ENCODE measurements around the gene C2orf76.

C2orf76 gene

DNA sequence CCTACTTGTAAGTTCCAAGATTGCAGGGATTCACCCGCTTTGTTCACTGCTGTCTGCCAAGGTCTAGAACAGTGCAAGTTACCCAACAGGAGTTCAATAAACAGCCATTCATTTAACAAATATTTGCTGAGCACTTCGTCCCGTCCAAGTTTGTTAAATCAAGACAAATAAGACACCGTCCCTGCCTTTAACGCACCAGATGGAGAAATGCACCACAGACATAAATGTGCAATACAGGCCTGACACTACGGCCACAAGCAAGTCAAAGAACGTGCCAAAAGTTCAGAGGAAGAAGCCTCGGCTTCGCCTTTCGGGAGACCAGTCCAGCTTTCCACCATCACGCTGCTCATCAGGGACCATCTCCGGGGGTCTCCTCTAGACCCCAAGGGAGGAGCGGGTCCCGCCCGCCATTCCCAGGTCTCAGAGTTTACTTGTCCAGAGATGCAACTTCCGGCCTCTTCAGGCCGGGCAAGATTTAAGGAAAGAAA is 429 bp downstream of the C2orf76 start:
- peaks cover 19 to 29% of the 10 kb centered on the region in 2 donors for H3K36me3 ChIP-seq (ENCODE audit: control insufficient read depth in 1 of 2, insufficient read depth in 2 of 2, low read length in 2 of 2)
- peak overlapping the region; percentile 72 for H3K27ac ChIP-seq (ENCODE audit: low read depth, low read length)
- H3K4me1 ChIP-seq (ENCODE audit: control insufficient read depth in 1 of 2, insufficient read depth in 2 of 2, low read length in 2 of 2) = peaks cover 28 to 33% of the 10 kb centered on the region in 2 donors
- H3K4me3 ChIP-seq (ENCODE audit: low read depth in 1 of 2, low read length in 2 of 2) = peak overlapping the region; percentile 84 to 95
- H3K27me3 ChIP-seq (ENCODE audit: control insufficient read depth in 1 of 2, insufficient read depth in 2 of 2, low read length in 2 of 2) = no peaks in the 10 kb centered on the region
- no peaks in the 10 kb centered on the region for H3K9me3 ChIP-seq (ENCODE audit: control insufficient read depth in 1 of 2, low read length in 2 of 2)
- peak overlapping the region; percentile 75 to 86 for H3K9ac ChIP-seq (ENCODE audit: low read depth in 1 of 2, low read length in 2 of 2)

DNA sequence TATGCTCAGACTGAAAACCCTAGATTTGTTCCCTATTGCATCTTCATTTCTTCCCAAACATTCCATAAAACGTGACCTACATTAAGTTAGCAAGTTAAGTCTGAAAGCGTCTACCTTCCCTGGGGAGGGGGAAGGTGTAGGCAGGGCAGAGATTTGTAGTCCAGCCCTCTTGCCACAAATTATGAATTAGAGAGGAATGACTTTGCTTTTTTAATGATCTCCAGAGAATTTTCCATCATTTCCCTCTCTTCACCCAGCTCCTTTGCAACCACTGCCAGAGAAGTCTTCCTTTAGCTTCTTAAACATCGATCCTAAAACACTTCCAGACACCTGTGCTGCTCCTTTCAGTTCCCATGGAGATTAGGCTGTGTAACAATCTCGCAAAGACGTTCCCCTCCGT is 1.2 kb downstream of the C2orf76 start:
- Histone ChIP-seq H3K27ac (ENCODE audit: low read depth, low read length) (no peak overlapping the region), H3K27me3 (ENCODE audit: control insufficient read depth in 1 of 2, insufficient read depth in 2 of 2, low read length in 2 of 2) (no peaks in the 10 kb centered on the region), H3K36me3 (ENCODE audit: control insufficient read depth in 1 of 2, insufficient read depth in 2 of 2, low read length in 2 of 2) (peaks cover 12 to 22% of the 10 kb centered on the region in 2 donors), H3K4me3 (ENCODE audit: low read depth in 1 of 2, low read length in 2 of 2) (peak overlapping the region; percentile 84 to 95), H3K9ac (ENCODE audit: low read depth in 1 of 2, low read length in 2 of 2) (peak overlapping the region; percentile 75 to 86), H3K4me1 (ENCODE audit: control insufficient read depth in 1 of 2, insufficient read depth in 2 of 2, low read length in 2 of 2) (peaks cover 28 to 33% of the 10 kb centered on the region in 2 donors), H3K9me3 (ENCODE audit: control insufficient read depth in 1 of 2, low read length in 2 of 2) (no peaks in the 10 kb centered on the region)

DNA sequence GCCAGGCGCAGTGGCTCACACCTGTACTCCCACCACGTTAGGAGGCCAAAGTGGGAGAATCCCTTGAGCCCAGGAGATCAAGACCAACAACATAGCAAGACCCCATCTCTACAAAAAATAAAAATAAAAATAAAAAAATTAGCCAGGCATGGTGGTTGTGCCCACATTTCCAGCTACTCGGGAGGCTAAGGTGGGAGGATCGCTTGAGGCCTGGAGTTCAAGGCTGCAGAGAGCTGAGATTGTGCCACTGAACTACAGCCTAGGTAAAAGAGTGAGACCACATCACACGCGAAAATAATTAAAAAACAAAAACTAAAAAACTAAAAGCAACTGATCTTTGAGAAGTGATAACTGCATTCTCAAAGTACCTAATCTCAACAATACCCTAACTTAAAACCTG is 1.8 kb downstream of the C2orf76 start:
- Histone ChIP-seq H3K27me3 (ENCODE audit: control insufficient read depth in 1 of 2, insufficient read depth in 2 of 2, low read length in 2 of 2) (no peaks in the 10 kb centered on the region), H3K4me1 (ENCODE audit: control insufficient read depth in 1 of 2, insufficient read depth in 2 of 2, low read length in 2 of 2) (peaks cover 28 to 31% of the 10 kb centered on the region in 2 donors), H3K9ac (ENCODE audit: low read depth in 1 of 2, low read length in 2 of 2) (no peak overlapping the region), H3K4me3 (ENCODE audit: low read depth in 1 of 2, low read length in 2 of 2) (peak overlapping the region; percentile 14 to 95), H3K36me3 (ENCODE audit: control insufficient read depth in 1 of 2, insufficient read depth in 2 of 2, low read length in 2 of 2) (peaks cover 7 to 15% of the 10 kb centered on the region in 2 donors), H3K9me3 (ENCODE audit: control insufficient read depth in 1 of 2, low read length in 2 of 2) (no peaks in the 10 kb centered on the region), H3K27ac (ENCODE audit: low read depth, low read length) (no peak overlapping the region)

DNA sequence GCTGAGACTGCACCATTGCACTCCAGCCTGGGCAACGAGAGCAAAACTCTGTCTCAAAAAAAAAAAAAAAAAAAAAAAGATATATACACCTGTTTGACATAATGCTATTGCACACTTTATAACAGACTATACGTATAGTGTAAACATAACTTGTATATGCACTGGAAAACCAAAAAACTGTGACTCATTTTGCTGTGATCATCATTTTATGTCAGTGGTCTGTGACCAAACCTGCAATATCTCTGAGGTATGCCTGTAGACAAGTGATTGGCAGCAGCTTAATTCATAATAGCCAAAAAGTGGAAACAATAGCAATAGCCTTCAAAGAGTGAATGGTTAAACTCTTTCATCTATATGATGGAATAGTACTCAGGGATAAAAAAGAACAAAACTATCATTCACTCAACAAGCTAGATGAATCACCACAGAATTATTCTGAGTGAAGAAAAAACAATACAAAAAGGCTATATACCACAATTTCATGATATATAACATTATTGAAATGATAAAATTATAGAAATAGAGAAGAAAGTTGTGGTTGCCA is 6.1 kb downstream of the C2orf76 start:
- H3K4me3 ChIP-seq (ENCODE audit: low read depth in 1 of 2, low read length in 2 of 2) = no peak overlapping the region
- no peaks in the 10 kb centered on the region for H3K27me3 ChIP-seq (ENCODE audit: control insufficient read depth in 1 of 2, insufficient read depth in 2 of 2, low read length in 2 of 2)
- no peaks in the 10 kb centered on the region for H3K36me3 ChIP-seq (ENCODE audit: control insufficient read depth in 1 of 2, insufficient read depth in 2 of 2, low read length in 2 of 2)
- H3K9me3 ChIP-seq (ENCODE audit: control insufficient read depth in 1 of 2, low read length in 2 of 2) = no peaks in the 10 kb centered on the region
- peaks cover 6 to 7% of the 10 kb centered on the region in 2 donors for H3K4me1 ChIP-seq (ENCODE audit: control insufficient read depth in 1 of 2, insufficient read depth in 2 of 2, low read length in 2 of 2)
- no peak overlapping the region for H3K9ac ChIP-seq (ENCODE audit: low read depth in 1 of 2, low read length in 2 of 2)
- H3K27ac ChIP-seq (ENCODE audit: low read depth, low read length) = no peak overlapping the region

DNA sequence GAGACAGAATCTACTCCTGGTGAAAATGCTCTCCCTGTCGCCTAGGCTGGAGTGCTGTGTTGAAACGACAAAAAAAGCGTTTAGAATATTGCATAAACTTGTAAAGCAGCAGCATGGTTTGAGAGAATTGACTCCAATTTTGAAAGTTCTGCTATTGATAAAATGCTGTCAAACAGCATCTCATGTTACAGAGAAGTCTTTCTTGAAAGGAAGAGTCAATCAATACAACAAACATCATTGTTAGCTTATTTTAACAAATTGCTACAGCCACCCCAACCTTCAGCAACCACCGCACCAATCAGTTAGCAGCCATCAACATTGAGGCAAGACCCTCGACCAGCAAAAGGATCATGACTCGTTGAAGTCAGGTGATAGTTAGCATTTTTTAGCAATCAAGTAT is 6.9 kb downstream of the C2orf76 start:
- H3K4me1 ChIP-seq (ENCODE audit: control insufficient read depth in 1 of 2, insufficient read depth in 2 of 2, low read length in 2 of 2) = no peaks in the 10 kb centered on the region
- no peaks in the 10 kb centered on the region for H3K27me3 ChIP-seq (ENCODE audit: control insufficient read depth in 1 of 2, insufficient read depth in 2 of 2, low read length in 2 of 2)
- H3K4me3 ChIP-seq (ENCODE audit: low read depth in 1 of 2, low read length in 2 of 2) = no peak overlapping the region
- H3K36me3 ChIP-seq (ENCODE audit: control insufficient read depth in 1 of 2, insufficient read depth in 2 of 2, low read length in 2 of 2) = no peaks in the 10 kb centered on the region
- no peak overlapping the region for H3K9ac ChIP-seq (ENCODE audit: low read depth in 1 of 2, low read length in 2 of 2)
- no peak overlapping the region for H3K27ac ChIP-seq (ENCODE audit: low read depth, low read length)
- H3K9me3 ChIP-seq (ENCODE audit: control insufficient read depth in 1 of 2, low read length in 2 of 2) = no peaks in the 10 kb centered on the region

GRCh38 chr2:119354860-119355259 is 11.8 kb downstream of the C2orf76 start:
- no peak overlapping the region for H3K9ac ChIP-seq (ENCODE audit: low read depth in 1 of 2, low read length in 2 of 2)
- H3K4me3 ChIP-seq (ENCODE audit: low read depth in 1 of 2, low read length in 2 of 2) = no peak overlapping the region
- H3K36me3 ChIP-seq (ENCODE audit: control insufficient read depth in 1 of 2, insufficient read depth in 2 of 2, low read length in 2 of 2) = no peaks in the 10 kb centered on the region
- no peaks in the 10 kb centered on the region for H3K27me3 ChIP-seq (ENCODE audit: control insufficient read depth in 1 of 2, insufficient read depth in 2 of 2, low read length in 2 of 2)
- H3K9me3 ChIP-seq (ENCODE audit: control insufficient read depth in 1 of 2, low read length in 2 of 2) = no peaks in the 10 kb centered on the region
- H3K27ac ChIP-seq (ENCODE audit: low read depth, low read length) = no peak overlapping the region
- H3K4me1 ChIP-seq (ENCODE audit: control insufficient read depth in 1 of 2, insufficient read depth in 2 of 2, low read length in 2 of 2) = no peaks in the 10 kb centered on the region

- Histone ChIP-seq H3K36me3 (ENCODE audit: control insufficient read depth in 1 of 2, insufficient read depth in 2 of 2, low read length in 2 of 2) (no peaks in the 10 kb centered on the region), H3K27me3 (ENCODE audit: control insufficient read depth in 1 of 2, insufficient read depth in 2 of 2, low read length in 2 of 2) (no peaks in the 10 kb centered on the region), H3K27ac (ENCODE audit: low read depth, low read length) (no peak overlapping the region), H3K9me3 (ENCODE audit: control insufficient read depth in 1 of 2, low read length in 2 of 2) (no peaks in the 10 kb centered on the region), H3K9ac (ENCODE audit: low read depth in 1 of 2, low read length in 2 of 2) (no peak overlapping the region), H3K4me3 (ENCODE audit: low read depth in 1 of 2, low read length in 2 of 2) (no peak overlapping the region), H3K4me1 (ENCODE audit: control insufficient read depth in 1 of 2, insufficient read depth in 2 of 2, low read length in 2 of 2) (no peaks in the 10 kb centered on the region)
These were observed 14.3 kb downstream of the C2orf76 start for GRCh38 chr2:119352357-119352756.

- no peak overlapping the region for H3K9ac ChIP-seq (ENCODE audit: low read depth in 1 of 2, low read length in 2 of 2)
- H3K36me3 ChIP-seq (ENCODE audit: control insufficient read depth in 1 of 2, insufficient read depth in 2 of 2, low read length in 2 of 2) = no peaks in the 10 kb centered on the region
- H3K9me3 ChIP-seq (ENCODE audit: control insufficient read depth in 1 of 2, low read length in 2 of 2) = no peaks in the 10 kb centered on the region
- no peak overlapping the region for H3K27ac ChIP-seq (ENCODE audit: low read depth, low read length)
- no peak overlapping the region for H3K4me3 ChIP-seq (ENCODE audit: low read depth in 1 of 2, low read length in 2 of 2)
- no peaks in the 10 kb centered on the region for H3K4me1 ChIP-seq (ENCODE audit: control insufficient read depth in 1 of 2, insufficient read depth in 2 of 2, low read length in 2 of 2)
- no peaks in the 10 kb centered on the region for H3K27me3 ChIP-seq (ENCODE audit: control insufficient read depth in 1 of 2, insufficient read depth in 2 of 2, low read length in 2 of 2)
These were observed 16.2 kb downstream of the C2orf76 start for GRCh38 chr2:119350311-119350998.

DNA sequence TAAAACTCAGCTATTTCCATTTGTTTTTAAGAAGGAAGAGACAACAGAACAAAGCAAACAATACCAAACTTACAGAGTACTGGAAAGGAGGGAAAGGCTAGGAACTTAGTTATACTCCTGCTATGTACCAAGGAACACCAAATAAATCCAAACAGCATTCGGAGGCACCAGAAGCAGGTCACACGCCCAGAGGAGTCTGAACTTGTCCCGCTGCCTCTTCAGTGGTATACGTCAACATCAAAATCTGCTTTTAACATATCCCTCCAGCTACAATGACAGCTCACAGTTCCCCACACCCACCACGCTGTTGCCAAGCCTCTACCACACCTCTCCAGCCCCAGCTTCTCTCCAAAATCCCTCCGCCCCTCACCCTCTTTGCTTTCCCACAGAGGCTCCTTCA is 17.3 kb downstream of the C2orf76 start:
- no peaks in the 10 kb centered on the region for H3K36me3 ChIP-seq (ENCODE audit: control insufficient read depth in 1 of 2, insufficient read depth in 2 of 2, low read length in 2 of 2)

GRCh38 chr2:119341684-119342083 is 24.9 kb downstream of the C2orf76 start:
- H3K27me3 ChIP-seq (ENCODE audit: control insufficient read depth in 1 of 2, insufficient read depth in 2 of 2, low read length in 2 of 2) = no peaks in the 10 kb centered on the region
- H3K27ac ChIP-seq (ENCODE audit: low read depth, low read length) = no peak overlapping the region
- H3K36me3 ChIP-seq (ENCODE audit: control insufficient read depth in 1 of 2, insufficient read depth in 2 of 2, low read length in 2 of 2) = no peaks in the 10 kb centered on the region
- H3K4me3 ChIP-seq (ENCODE audit: low read depth in 1 of 2, low read length in 2 of 2) = no peak overlapping the region
- no peak overlapping the region for H3K9ac ChIP-seq (ENCODE audit: low read depth in 1 of 2, low read length in 2 of 2)
- H3K4me1 ChIP-seq (ENCODE audit: control insufficient read depth in 1 of 2, insufficient read depth in 2 of 2, low read length in 2 of 2) = no peaks in the 10 kb centered on the region
- no peaks in the 10 kb centered on the region for H3K9me3 ChIP-seq (ENCODE audit: control insufficient read depth in 1 of 2, low read length in 2 of 2)

More for the DNA sequence above, 17.3 kb downstream of the C2orf76 start:
- no peak overlapping the region for H3K9ac ChIP-seq (ENCODE audit: low read depth in 1 of 2, low read length in 2 of 2)
- H3K4me1 ChIP-seq (ENCODE audit: control insufficient read depth in 1 of 2, insufficient read depth in 2 of 2, low read length in 2 of 2) = no peaks in the 10 kb centered on the region
- no peaks in the 10 kb centered on the region for H3K9me3 ChIP-seq (ENCODE audit: control insufficient read depth in 1 of 2, low read length in 2 of 2)
- H3K4me3 ChIP-seq (ENCODE audit: low read depth in 1 of 2, low read length in 2 of 2) = no peak overlapping the region
- no peaks in the 10 kb centered on the region for H3K27me3 ChIP-seq (ENCODE audit: control insufficient read depth in 1 of 2, insufficient read depth in 2 of 2, low read length in 2 of 2)
- no peak overlapping the region for H3K27ac ChIP-seq (ENCODE audit: low read depth, low read length)
